ENCODE data around the gene BLOC1S1.

BLOC1S1 gene

DNA sequence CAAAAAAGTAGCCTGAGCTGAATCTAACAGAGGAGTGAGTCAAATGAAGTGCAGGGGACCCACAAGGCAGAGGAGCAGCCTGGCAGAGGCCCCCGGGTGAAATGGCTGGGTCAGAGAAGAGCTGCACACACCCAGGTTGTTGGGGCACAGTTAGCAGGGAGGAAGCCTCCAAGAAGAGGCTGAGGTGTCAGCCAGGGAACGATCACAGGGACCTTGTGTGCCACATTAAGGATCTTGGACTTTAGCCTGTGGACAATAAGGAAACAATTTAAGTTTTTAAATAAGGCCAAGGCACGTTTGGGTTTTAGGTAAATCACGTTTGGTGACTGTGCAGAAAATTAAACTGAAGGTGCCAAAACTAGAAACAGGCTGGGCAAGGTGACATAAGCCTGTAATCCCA, 44.1 kb upstream of the BLOC1S1 start:
- no peaks in the 10 kb centered on the region for H3F3A ChIP-seq (ENCODE audit: low read depth)
- no peaks in the 10 kb centered on the region for H3K9me2 ChIP-seq (replicated peaks; ENCODE audit: low read depth, low read length)
- no peaks in the 10 kb centered on the region for H3K4me1 ChIP-seq (ENCODE audit: insufficient read depth, low read length, poor library complexity, severe bottlenecking)
- H3K9ac ChIP-seq (ENCODE audit: low read depth, low read length, poor library complexity, severe bottlenecking) = no peak overlapping the region
- no peak for TF ChIP-seq EZH2phosphoT487 (IDR thresholded peaks at IDR 0.05; ENCODE audit: borderline replicate concordance)
- TF ChIP-seq, protein P1, sequence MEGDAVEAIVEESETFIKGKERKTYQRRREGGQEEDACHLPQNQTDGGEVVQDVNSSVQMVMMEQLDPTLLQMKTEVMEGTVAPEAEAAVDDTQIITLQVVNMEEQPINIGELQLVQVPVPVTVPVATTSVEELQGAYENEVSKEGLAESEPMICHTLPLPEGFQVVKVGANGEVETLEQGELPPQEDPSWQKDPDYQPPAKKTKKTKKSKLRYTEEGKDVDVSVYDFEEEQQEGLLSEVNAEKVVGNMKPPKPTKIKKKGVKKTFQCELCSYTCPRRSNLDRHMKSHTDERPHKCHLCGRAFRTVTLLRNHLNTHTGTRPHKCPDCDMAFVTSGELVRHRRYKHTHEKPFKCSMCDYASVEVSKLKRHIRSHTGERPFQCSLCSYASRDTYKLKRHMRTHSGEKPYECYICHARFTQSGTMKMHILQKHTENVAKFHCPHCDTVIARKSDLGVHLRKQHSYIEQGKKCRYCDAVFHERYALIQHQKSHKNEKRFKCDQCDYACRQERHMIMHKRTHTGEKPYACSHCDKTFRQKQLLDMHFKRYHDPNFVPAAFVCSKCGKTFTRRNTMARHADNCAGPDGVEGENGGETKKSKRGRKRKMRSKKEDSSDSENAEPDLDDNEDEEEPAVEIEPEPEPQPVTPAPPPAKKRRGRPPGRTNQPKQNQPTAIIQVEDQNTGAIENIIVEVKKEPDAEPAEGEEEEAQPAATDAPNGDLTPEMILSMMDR (conservative IDR thresholded peaks at IDR 0.05; ENCODE audit: low read length) = no peak
- H3K4me3 ChIP-seq (ENCODE audit: low read length, poor library complexity, severe bottlenecking) = no peak overlapping the region
- H3K9me3 ChIP-seq (ENCODE audit: insufficient read depth, low read depth, low read length) = no peaks in the 10 kb centered on the region
- no peaks in the 10 kb centered on the region for H4K20me1 ChIP-seq (ENCODE audit: insufficient read depth, low read length, poor library complexity, severe bottlenecking)
- no peak overlapping the region for H2AFZ ChIP-seq (ENCODE audit: low read length)
- H3K27me3 ChIP-seq (ENCODE audit: insufficient read depth, low read length, poor library complexity, severe bottlenecking) = no peaks in the 10 kb centered on the region
- H3K79me2 ChIP-seq (ENCODE audit: insufficient read depth, low read length) = no peaks in the 10 kb centered on the region
- H3K4me2 ChIP-seq (ENCODE audit: low read depth, low read length, poor library complexity, severe bottlenecking) = no peak overlapping the region
- H3K36me3 ChIP-seq (ENCODE audit: insufficient read depth, low read length) = no peaks in the 10 kb centered on the region

DNA sequence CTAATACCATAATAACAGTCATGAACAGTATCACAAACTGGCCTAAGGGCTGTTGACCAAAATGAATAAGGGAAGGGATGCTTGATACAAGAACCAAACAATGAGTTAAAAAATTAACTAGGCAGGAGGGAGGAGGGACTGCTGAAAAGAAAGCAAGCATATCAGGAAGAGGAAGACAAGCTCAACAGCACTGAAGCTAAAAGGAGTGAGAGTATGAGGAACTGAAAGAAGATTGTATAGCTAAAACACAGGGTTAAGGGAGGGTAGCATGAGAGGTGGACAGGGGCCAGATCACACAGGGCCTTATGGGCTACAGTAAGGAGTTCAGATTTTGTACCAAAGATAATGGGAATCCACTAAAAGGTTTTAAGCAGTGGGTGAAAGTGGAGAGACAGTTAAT, 42.2 kb upstream of the BLOC1S1 start:
- TF ChIP-seq, protein P1 (conservative IDR thresholded peaks at IDR 0.05; ENCODE audit: low read length) = no peak
- TF ChIP-seq EZH2phosphoT487 (IDR thresholded peaks at IDR 0.05; ENCODE audit: borderline replicate concordance) = no peak
- Histone ChIP-seq H3F3A (ENCODE audit: low read depth) (no peaks in the 10 kb centered on the region), H3K27me3 (ENCODE audit: insufficient read depth, low read length, poor library complexity, severe bottlenecking) (no peaks in the 10 kb centered on the region), H3K9ac (ENCODE audit: low read depth, low read length, poor library complexity, severe bottlenecking) (no peak overlapping the region), H2AFZ (ENCODE audit: low read length) (peak overlapping the region; percentile 38), H3K4me1 (ENCODE audit: insufficient read depth, low read length, poor library complexity, severe bottlenecking) (no peaks in the 10 kb centered on the region), H3K9me2 (replicated peaks; ENCODE audit: low read depth, low read length) (no peaks in the 10 kb centered on the region), H4K20me1 (ENCODE audit: insufficient read depth, low read length, poor library complexity, severe bottlenecking) (no peaks in the 10 kb centered on the region), H3K79me2 (ENCODE audit: insufficient read depth, low read length) (no peaks in the 10 kb centered on the region), H3K9me3 (ENCODE audit: insufficient read depth, low read depth, low read length) (no peaks in the 10 kb centered on the region), H3K36me3 (ENCODE audit: insufficient read depth, low read length) (no peaks in the 10 kb centered on the region), H3K4me3 (ENCODE audit: low read length, poor library complexity, severe bottlenecking) (no peak overlapping the region), H3K4me2 (ENCODE audit: low read depth, low read length, poor library complexity, severe bottlenecking) (no peak overlapping the region)

DNA sequence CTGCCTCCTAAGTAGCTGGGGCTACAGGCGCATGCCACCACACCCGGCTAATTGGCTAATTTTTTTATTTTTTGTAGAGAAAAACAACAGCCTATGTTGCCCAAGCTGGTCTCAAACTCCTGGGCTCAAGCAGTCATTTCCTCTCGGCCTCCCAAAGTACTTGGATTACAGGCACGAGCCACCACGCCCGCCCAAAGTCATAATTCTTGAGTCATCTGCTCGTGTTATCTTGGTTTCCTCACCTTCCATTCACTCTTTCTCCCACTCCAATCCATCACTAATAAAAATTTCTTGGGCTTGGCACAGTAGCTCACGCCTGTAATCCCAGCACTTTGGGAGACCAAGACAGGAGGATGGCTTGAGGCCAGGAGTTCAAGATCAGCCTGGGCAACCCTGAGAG, 40.2 kb upstream of the BLOC1S1 start:
- no peaks in the 10 kb centered on the region for H3K9me2 ChIP-seq (replicated peaks; ENCODE audit: low read depth, low read length)
- H3K79me2 ChIP-seq (ENCODE audit: insufficient read depth, low read length) = no peaks in the 10 kb centered on the region
- H3K27me3 ChIP-seq (ENCODE audit: insufficient read depth, low read length, poor library complexity, severe bottlenecking) = no peaks in the 10 kb centered on the region
- H3K9ac ChIP-seq (ENCODE audit: low read depth, low read length, poor library complexity, severe bottlenecking) = no peak overlapping the region
- TF ChIP-seq, protein P1 (conservative IDR thresholded peaks at IDR 0.05; ENCODE audit: low read length) = no peak
- H3K9me3 ChIP-seq (ENCODE audit: insufficient read depth, low read depth, low read length) = no peaks in the 10 kb centered on the region
- no peaks in the 10 kb centered on the region for H3F3A ChIP-seq (ENCODE audit: low read depth)
- no peaks in the 10 kb centered on the region for H3K4me1 ChIP-seq (ENCODE audit: insufficient read depth, low read length, poor library complexity, severe bottlenecking)
- H3K36me3 ChIP-seq (ENCODE audit: insufficient read depth, low read length) = no peaks in the 10 kb centered on the region
- no peaks in the 10 kb centered on the region for H4K20me1 ChIP-seq (ENCODE audit: insufficient read depth, low read length, poor library complexity, severe bottlenecking)
- H2AFZ ChIP-seq (ENCODE audit: low read length) = no peak overlapping the region
- H3K4me3 ChIP-seq (ENCODE audit: low read length, poor library complexity, severe bottlenecking) = no peak overlapping the region
- H3K4me2 ChIP-seq (ENCODE audit: low read depth, low read length, poor library complexity, severe bottlenecking) = no peak overlapping the region
